ENCODE results near the gene MAP3K10.

- TF ChIP-seq CTCF (IDR thresholded peaks at IDR 0.05) = no peak
- no peak for TF ChIP-seq EZH2 (IDR thresholded peaks at IDR 0.05; ENCODE audit: borderline replicate concordance, insufficient read depth, low read depth, low read length, poor library complexity, severe bottlenecking)
Observed at GRCh38 chr19:40249781-40250180, 58.6 kb downstream of the MAP3K10 start.
